Activated T-helper 17 cell treated with anti-CD3 and anti-CD28 coated beads, Interleukin-2, amount 50 U/mL, for 72 hours (primary cell): ENCODE measurements around the gene IGFL3. TPM values are rescaled to one million over a fixed set of nuclear protein-coding genes. Genes with fewer than 3 reads are reported as not detected.

ENCODE experiments used
- ATAC-seq: fragments of 150-1000 bp; cut with Tn5 transposase; replicated peaks from 2 replicates; pipeline ENCODE4 v1.10.0; 2021; ENCODE audit warnings: mild to moderate bottlenecking, moderate library complexity
- H3K27ac Mint-ChIP-seq: one replicate; pipeline ENCODE4 v1.8.0; 2022; ENCODE audit warnings: mixed read lengths
- H3K27me3 Mint-ChIP-seq: one replicate; pipeline ENCODE4 v1.8.0; 2022; ENCODE audit warnings: mixed read lengths
- H3K36me3 Mint-ChIP-seq: one replicate; pipeline ENCODE4 v1.8.0; 2022; ENCODE audit warnings: low read depth, mild to moderate bottlenecking, mixed read lengths
- H3K4me1 Mint-ChIP-seq: one replicate; pipeline ENCODE4 v1.8.0; 2022; ENCODE audit warnings: mixed read lengths
- H3K4me3 Mint-ChIP-seq: one replicate; pipeline ENCODE4 v1.8.0; 2022; ENCODE audit warnings: mild to moderate bottlenecking, mixed read lengths
- H3K9me3 Mint-ChIP-seq: one replicate; pipeline ENCODE4 v1.8.0; 2022; ENCODE audit warnings: mixed read lengths
- total RNA-seq, 2 donors: library from RNA; stranded (reverse); gene quantifications; one replicate each; pipeline ENCODE4 v1.2.3, GENCODE V29; 2022

Gene IGFL3
- total RNA-seq, 2 donors from 2014 or later: not detected

DNA sequence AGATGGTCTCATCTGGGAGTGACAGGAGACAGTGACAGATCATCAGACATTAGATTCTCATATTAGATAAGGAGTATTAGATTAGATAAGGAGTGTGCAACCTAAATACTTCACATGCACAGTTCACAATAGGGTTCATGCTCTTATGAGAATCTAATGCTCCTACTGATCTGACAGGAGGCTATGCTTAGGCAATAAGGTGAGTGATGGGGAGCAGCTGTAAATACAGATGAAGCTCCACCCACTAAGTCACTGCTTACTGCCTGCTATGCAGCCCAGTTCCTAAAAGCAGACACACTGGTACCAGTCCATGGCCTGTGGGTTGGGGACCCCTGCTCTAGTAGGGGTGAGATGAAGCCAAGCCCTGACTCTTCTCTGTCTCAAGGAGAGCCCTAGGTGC is 10.0 kb upstream of the IGFL3 start:
- Mint-ChIP-seq H3K4me1 (no peaks in the 10 kb centered on the region), H3K4me3 (no peak overlapping the region), H3K27ac (no peak overlapping the region), H3K9me3 (no peaks in the 10 kb centered on the region), H3K36me3 (no peaks in the 10 kb centered on the region), H3K27me3 (peaks cover 38% of the 10 kb centered on the region)
- ATAC-seq: no peak

DNA sequence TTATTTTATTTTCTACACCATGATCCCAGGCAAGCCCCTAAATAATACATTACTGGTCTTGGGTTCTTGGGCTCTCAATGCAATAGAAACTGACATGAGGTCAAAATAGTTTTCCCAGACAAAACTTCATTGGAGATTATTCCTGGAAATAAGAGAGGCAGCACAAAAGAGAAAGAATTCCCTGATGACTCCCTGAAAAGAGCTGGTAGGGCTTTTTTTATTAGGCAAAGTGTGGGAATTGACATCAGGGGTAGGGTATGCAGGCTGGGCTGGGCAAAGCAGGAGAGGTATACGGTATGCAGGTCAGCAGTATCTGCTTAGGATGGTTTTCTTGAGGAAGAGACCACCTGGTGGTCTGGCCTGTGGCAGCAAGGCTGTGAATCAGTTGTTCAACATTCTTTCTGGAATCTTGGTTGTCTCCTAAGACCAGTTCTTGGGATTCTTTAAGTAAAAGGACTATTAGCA is 9.3 kb upstream of the IGFL3 start:
- Mint-ChIP-seq H3K36me3 (no peaks in the 10 kb centered on the region), H3K27me3 (peaks cover 45% of the 10 kb centered on the region), H3K9me3 (no peaks in the 10 kb centered on the region), H3K4me1 (no peaks in the 10 kb centered on the region), H3K4me3 (no peak overlapping the region), H3K27ac (no peak overlapping the region)
- ATAC-seq: no peak

DNA sequence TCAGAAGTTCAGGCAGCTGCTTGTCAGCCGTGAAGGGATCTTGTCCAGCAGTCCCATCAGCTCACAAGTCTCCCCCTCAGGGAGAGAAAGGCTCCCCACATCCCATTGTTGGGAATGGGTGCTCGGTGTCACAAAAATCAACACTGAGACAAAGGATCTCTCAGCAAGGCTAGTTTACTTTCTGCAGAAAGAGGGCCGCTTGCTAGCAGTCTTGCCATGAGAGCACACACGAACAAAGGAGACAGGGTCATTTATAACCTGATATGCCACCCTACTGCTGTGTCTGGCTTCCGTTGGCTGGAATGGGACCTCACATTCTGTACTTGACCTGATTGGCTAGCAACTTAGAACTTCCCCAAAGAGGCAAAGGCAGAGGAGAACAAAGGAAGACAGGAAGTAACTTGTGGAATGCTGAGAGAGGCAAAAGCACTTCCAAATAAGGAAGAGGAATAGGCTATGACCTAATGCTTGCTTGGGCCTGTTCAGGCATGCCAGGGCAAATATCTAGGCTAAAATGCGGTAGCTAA is 8.7 kb upstream of the IGFL3 start:
- Mint-ChIP-seq H3K27ac (no peak overlapping the region), H3K9me3 (no peaks in the 10 kb centered on the region), H3K36me3 (no peaks in the 10 kb centered on the region), H3K4me3 (no peak overlapping the region), H3K27me3 (peaks cover 52% of the 10 kb centered on the region), H3K4me1 (no peaks in the 10 kb centered on the region)
- no peak for ATAC-seq

GRCh38 chr19:46132508-46133100 is 8.1 kb upstream of the IGFL3 start:
- no peaks in the 10 kb centered on the region for H3K4me1 Mint-ChIP-seq
- H3K4me3 Mint-ChIP-seq: no peak overlapping the region
- H3K36me3 Mint-ChIP-seq: no peaks in the 10 kb centered on the region
- H3K27ac Mint-ChIP-seq: no peak overlapping the region
- H3K9me3 Mint-ChIP-seq: no peaks in the 10 kb centered on the region
- no peak for ATAC-seq
- peaks cover 52% of the 10 kb centered on the region for H3K27me3 Mint-ChIP-seq

DNA sequence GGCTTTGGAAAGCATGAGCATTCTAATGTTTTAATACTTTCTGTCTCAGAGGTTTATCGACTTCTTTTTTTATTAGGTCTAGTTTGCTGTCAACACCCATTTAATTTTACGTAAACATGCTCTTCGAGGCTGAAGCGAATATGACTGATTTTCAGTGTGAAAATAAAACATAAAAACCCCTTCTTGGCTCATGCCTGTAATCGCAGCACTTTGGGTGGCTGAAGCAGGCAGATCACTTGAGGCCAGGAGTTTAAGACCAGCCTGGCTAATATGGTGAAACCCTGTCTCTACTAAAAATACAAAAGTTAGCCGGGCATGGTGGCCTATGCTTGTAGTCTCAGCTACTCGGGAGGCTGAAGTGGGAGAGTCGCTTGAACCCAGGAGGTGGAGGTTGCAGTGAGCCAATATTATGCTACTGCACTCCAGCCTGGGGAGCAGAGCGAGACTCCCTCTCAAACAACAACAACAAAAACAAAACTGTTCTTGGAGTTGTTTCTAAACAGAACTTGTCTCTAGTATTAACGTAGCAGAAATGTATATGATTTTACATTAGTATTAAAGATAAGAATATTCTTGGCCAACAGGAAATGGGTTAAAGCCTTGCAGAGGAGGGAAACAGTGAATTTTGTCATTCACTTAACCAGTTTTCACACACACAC is 7.1 kb upstream of the IGFL3 start:
- Mint-ChIP-seq H3K9me3 (no peaks in the 10 kb centered on the region), H3K27me3 (peaks cover 60% of the 10 kb centered on the region), H3K4me1 (no peaks in the 10 kb centered on the region), H3K36me3 (no peaks in the 10 kb centered on the region), H3K27ac (no peak overlapping the region), H3K4me3 (no peak overlapping the region)
- ATAC-seq: no peak

DNA sequence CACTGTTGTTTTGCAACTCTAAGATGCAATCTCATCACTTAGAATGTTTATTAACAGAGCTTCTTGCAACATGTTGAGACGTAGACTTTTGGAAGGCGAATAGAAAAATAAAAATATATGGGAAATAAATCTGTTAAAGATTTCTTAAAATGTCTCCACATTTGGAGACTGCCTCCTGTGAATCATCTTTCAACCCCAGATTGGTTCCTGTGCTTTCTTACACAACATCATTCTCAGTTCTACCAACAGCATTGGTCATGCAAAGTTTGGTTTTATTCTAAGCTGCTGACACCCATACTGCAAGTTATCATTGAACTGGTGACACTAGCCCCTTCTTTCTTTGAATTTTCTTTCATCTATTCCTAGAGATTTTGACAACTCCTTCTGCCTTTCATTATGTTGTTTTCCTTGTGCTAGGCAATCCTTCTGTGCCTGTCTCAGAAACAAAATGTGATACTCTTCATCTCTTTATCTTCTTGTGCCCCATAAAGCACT is 1.6 kb upstream of the IGFL3 start:
- Mint-ChIP-seq H3K27ac (no peak overlapping the region), H3K27me3 (peaks cover 68% of the 10 kb centered on the region), H3K4me1 (no peaks in the 10 kb centered on the region), H3K9me3 (no peaks in the 10 kb centered on the region), H3K4me3 (no peak overlapping the region), H3K36me3 (no peaks in the 10 kb centered on the region)
- no peak for ATAC-seq

GRCh38 chr19:46125447-46125846 is 959 bp upstream of the IGFL3 start:
- H3K27me3 Mint-ChIP-seq: peaks cover 71% of the 10 kb centered on the region

GRCh38 chr19:46118136-46118535 is 6.4 kb downstream of the IGFL3 start:
- H3K36me3 Mint-ChIP-seq: no peaks in the 10 kb centered on the region
- no peak overlapping the region for H3K4me3 Mint-ChIP-seq
- H3K9me3 Mint-ChIP-seq: no peaks in the 10 kb centered on the region
- peaks cover 49% of the 10 kb centered on the region for H3K27me3 Mint-ChIP-seq
- ATAC-seq: no peak
- H3K27ac Mint-ChIP-seq: no peak overlapping the region
- H3K4me1 Mint-ChIP-seq: peaks cover 10% of the 10 kb centered on the region

More at GRCh38 chr19:46125447-46125846, 959 bp upstream of the IGFL3 start:
- no peaks in the 10 kb centered on the region for H3K9me3 Mint-ChIP-seq
- H3K36me3 Mint-ChIP-seq: no peaks in the 10 kb centered on the region
- no peaks in the 10 kb centered on the region for H3K4me1 Mint-ChIP-seq
- ATAC-seq: no peak
- no peak overlapping the region for H3K27ac Mint-ChIP-seq
- no peak overlapping the region for H3K4me3 Mint-ChIP-seq

DNA sequence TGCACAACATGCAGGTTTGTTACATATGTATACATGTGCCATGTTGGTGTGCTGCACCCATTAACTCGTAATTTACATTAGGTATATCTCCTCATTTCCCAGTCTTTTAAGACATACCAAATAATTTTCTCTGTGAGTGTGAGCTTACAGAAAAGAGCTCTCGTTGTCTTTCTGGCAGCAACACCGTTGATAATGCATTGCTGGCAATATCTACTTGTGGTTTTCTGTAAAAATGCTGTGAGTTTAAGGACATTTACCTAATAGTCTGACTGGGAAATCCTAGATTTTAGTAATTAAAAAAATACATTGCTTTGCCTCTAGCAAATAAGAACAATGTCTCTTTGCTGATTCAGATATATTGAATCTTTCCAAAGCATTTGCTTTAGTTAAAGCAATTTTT is 8.4 kb downstream of the IGFL3 start:
- Mint-ChIP-seq H3K27ac (no peak overlapping the region), H3K27me3 (peaks cover 57% of the 10 kb centered on the region), H3K9me3 (no peaks in the 10 kb centered on the region), H3K36me3 (no peaks in the 10 kb centered on the region), H3K4me1 (peaks cover 10% of the 10 kb centered on the region), H3K4me3 (no peak overlapping the region)
- ATAC-seq: no peak

DNA sequence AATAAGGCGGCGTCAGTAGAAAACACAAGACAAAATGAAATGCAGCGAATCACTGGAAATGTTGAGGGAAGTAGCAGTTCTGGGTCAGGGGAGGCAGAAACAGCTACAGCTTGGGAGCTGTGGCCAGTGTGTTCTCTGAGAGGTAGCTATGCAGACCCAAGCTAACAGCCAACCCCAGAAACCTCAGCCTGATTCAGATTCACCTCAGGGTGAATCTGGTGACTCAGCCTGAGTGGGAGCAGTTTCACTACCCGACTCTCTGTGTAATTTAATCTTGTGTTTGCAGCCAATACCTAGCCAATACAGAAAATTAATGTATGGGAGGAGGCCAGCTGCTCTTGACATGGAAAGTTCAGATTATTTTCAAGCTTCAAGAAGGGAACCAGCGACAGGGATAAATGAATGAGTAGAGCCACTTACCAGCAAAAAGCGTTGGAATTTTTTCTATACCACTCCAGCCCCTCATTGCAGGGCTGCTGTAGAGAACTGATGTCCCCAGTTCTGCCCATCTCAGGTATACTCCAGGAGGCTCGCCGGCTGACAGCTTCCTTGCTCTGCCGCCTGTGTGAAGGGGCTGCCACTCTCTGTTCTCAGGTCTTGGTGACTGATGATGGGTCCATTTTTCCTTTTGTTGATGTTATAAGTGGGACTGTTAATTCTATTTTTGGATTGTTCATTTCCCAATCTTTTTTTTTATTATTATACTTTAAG is 8.9 kb downstream of the IGFL3 start:
- H3K27me3 Mint-ChIP-seq: peaks cover 58% of the 10 kb centered on the region

GRCh38 chr19:46113726-46114125 is 10.8 kb downstream of the IGFL3 start:
- Mint-ChIP-seq H3K27me3 (peaks cover 54% of the 10 kb centered on the region), H3K9me3 (no peaks in the 10 kb centered on the region), H3K36me3 (no peaks in the 10 kb centered on the region), H3K27ac (no peak overlapping the region), H3K4me1 (peaks cover 10% of the 10 kb centered on the region), H3K4me3 (no peak overlapping the region)
- no peak for ATAC-seq

More for the DNA sequence above, 8.9 kb downstream of the IGFL3 start:
- Mint-ChIP-seq H3K4me1 (peaks cover 10% of the 10 kb centered on the region), H3K9me3 (no peaks in the 10 kb centered on the region), H3K36me3 (no peaks in the 10 kb centered on the region), H3K4me3 (peak overlapping the region; percentile 38), H3K27ac (peak overlapping the region; percentile 66)
- ATAC-seq: peak; percentile 100

- no peak for ATAC-seq
- no peak overlapping the region for H3K27ac Mint-ChIP-seq
- H3K4me1 Mint-ChIP-seq: peaks cover 10% of the 10 kb centered on the region
- no peaks in the 10 kb centered on the region for H3K36me3 Mint-ChIP-seq
- H3K27me3 Mint-ChIP-seq: peaks cover 50% of the 10 kb centered on the region
- H3K4me3 Mint-ChIP-seq: no peak overlapping the region
- no peaks in the 10 kb centered on the region for H3K9me3 Mint-ChIP-seq
Observed at GRCh38 chr19:46112527-46112926, 12.0 kb downstream of the IGFL3 start.

DNA sequence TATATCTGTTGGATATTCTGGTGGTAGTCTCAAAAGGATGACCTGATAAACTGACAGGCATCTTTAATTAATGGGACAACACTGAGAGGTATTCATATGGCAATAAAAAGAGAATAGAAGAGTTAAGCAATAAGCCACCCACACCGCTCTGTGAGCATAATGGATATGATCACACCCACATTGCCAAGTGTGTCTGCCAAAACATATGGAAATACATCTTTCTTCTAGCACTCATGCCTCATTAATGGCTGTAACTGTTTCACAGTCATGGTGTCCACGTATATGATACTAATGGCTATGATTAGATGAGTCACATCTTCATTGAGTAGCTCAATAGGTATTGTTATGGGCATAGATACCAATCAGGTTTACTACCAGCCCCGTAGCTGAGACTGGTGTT is 13.1 kb downstream of the IGFL3 start:
- Mint-ChIP-seq H3K27me3 (peaks cover 46% of the 10 kb centered on the region), H3K4me3 (no peak overlapping the region), H3K36me3 (no peaks in the 10 kb centered on the region), H3K4me1 (peaks cover 10% of the 10 kb centered on the region), H3K9me3 (no peaks in the 10 kb centered on the region), H3K27ac (no peak overlapping the region)
- no peak for ATAC-seq

DNA sequence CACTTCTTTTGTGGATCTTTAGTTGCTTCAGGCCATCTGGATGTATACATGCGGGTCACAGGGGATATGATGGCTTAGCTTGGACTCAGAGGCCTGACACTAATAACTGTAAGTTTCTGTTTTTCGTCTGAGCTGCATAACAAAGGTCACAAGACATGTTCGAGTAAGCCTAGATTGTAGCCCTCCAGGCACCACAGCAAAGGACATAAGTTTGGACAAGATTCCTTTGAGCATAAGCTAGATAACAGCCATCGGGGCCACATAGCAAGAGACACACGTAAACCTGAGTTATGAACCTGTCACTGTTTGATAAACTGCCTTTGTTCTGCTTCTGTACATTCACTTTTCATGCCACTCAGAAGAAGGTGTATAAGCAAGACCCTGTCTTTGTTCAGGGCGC is 14.6 kb downstream of the IGFL3 start:
- no peaks in the 10 kb centered on the region for H3K36me3 Mint-ChIP-seq
- H3K27ac Mint-ChIP-seq: no peak overlapping the region
- H3K27me3 Mint-ChIP-seq: peaks cover 39% of the 10 kb centered on the region
- peaks cover under 1% of the 10 kb centered on the region for H3K4me1 Mint-ChIP-seq
- no peaks in the 10 kb centered on the region for H3K9me3 Mint-ChIP-seq
- no peak for ATAC-seq
- no peak overlapping the region for H3K4me3 Mint-ChIP-seq

DNA sequence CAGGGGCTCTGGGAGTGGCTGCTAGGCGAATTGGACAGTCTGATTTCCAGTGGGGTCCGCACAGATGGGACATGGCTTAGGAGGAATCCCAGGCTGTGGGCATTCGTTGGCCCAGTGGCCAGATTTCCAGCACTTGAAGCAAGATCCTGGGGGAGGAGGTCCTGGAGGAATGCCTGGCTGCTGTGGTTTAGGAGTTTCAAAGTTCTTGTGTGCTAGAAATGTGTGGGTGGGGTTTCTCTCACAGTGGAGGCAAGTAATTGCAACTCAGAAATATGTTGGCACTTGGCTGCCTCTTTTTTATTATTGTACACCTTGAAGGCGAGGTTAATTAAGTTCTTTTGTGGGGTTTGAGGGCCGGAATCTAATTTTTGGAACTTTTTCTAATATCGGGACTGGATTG is 17.1 kb downstream of the IGFL3 start:
- ATAC-seq: no peak
- Mint-ChIP-seq H3K4me3 (no peak overlapping the region), H3K9me3 (no peaks in the 10 kb centered on the region), H3K27me3 (peaks cover 16% of the 10 kb centered on the region), H3K27ac (no peak overlapping the region), H3K4me1 (no peaks in the 10 kb centered on the region), H3K36me3 (no peaks in the 10 kb centered on the region)
